CD8-positive, alpha-beta memory T cell (primary cell): ENCODE results near the gene CCDC136. TPM values are rescaled to one million over a fixed set of nuclear protein-coding genes. Genes with fewer than 3 reads are reported as not detected.
A peak's percentile ranks its signal among the peaks of the same experiment; 100 is the strongest.

Experiments used
- CTCF ChIA-PET: fragments of 350-600 bp; sonication (Branson Sonifier 250); formaldehyde crosslinking; loops from one replicate; lab custom pipeline; 2021; ENCODE audit warnings: antibody characterized with exemption; lab: Charles Lee
- POLR2A ChIA-PET: fragments of 350-600 bp; sonication (Branson Sonifier 250); formaldehyde crosslinking; loops from one replicate; lab custom pipeline; 2021; ENCODE audit warnings: antibody characterized with exemption; lab: Charles Lee
- DNase-seq, 5 donors: peaks; one replicate each; pipeline versions ENCODE4 v3.0.0 to v3.0.0-alpha.2; 2020 to 2022; ENCODE audit warnings: mixed read lengths in 1 of 5
- H3K27ac ChIP-seq: one replicate; pipeline ENCODE4 v1.7.0; 2013; ENCODE audit warnings: low read depth, mild to moderate bottlenecking, low read length, moderate library complexity
- H3K27me3 ChIP-seq: 2 replicates; pipeline ENCODE4 v1.7.0; 2013; ENCODE audit warnings: low read length, mild to moderate bottlenecking; ENCODE audit not compliant: insufficient read depth, poor library complexity, severe bottlenecking
- H3K36me3 ChIP-seq: 2 replicates; pipeline ENCODE4 v1.7.0; 2013; ENCODE audit warnings: mild to moderate bottlenecking, low read length, moderate library complexity; ENCODE audit not compliant: insufficient read depth
- H3K4me1 ChIP-seq: 2 replicates; pipeline ENCODE4 v1.7.0; 2013; ENCODE audit warnings: mild to moderate bottlenecking, low read length, moderate library complexity; ENCODE audit not compliant: insufficient read depth
- H3K4me3 ChIP-seq: 2 replicates; pipeline ENCODE4 v1.7.0; 2013; ENCODE audit warnings: mild to moderate bottlenecking, low read length
- H3K9me3 ChIP-seq: 2 replicates; pipeline ENCODE4 v1.7.0; 2013; ENCODE audit warnings: mild to moderate bottlenecking, low read length
- H3K27ac Mint-ChIP-seq, 8 donors: one replicate each; pipeline ENCODE4 v1.8.0; 2020 to 2021; ENCODE audit warnings: mixed read lengths in 8 of 8, mild to moderate bottlenecking in 6 of 8, inconsistent platforms in 3 of 8, moderate library complexity in 3 of 8
- H3K27me3 Mint-ChIP-seq, 2 donors: one replicate each; pipeline ENCODE4 v1.8.0; 2020 to 2021; ENCODE audit warnings: mixed read lengths in 2 of 2, mild to moderate bottlenecking in 1 of 2, moderate library complexity in 1 of 2
- H3K36me3 Mint-ChIP-seq, 3 donors: one replicate each; pipeline ENCODE4 v1.8.0; 2020 to 2021; ENCODE audit warnings: mixed read lengths in 3 of 3, inconsistent platforms in 1 of 3, mild to moderate bottlenecking in 1 of 3
- H3K4me1 Mint-ChIP-seq, 3 donors: one replicate each; pipeline ENCODE4 v1.8.0; 2020 to 2021; ENCODE audit warnings: mixed read lengths in 3 of 3, inconsistent platforms in 1 of 3, mild to moderate bottlenecking in 1 of 3
- H3K4me3 Mint-ChIP-seq, 7 donors: one replicate each; pipeline ENCODE4 v1.8.0; 2020 to 2021; ENCODE audit warnings: mixed read lengths in 7 of 7, mild to moderate bottlenecking in 6 of 7, moderate library complexity in 4 of 7, inconsistent platforms in 2 of 7
- H3K9me3 Mint-ChIP-seq, 5 donors: one replicate each; pipeline ENCODE4 v1.8.0; 2020 to 2022; ENCODE audit warnings: mixed read lengths in 5 of 5, mild to moderate bottlenecking in 3 of 5, moderate library complexity in 2 of 5, inconsistent platforms in 1 of 5
- polyA plus RNA-seq: library from polyadenylated mRNA; unstranded; fragments of 300-500 nt; fragmentation: Illumina TruSeq; gene quantifications from one replicate; pipeline ENCODE4 v1.2.3, GENCODE V29; 2021
- total RNA-seq, 2 experiments: library from RNA; stranded (reverse); gene quantifications; one replicate each; pipeline ENCODE4 v1.2.3, GENCODE V29; 2021

CCDC136 gene
- total and polyA plus RNA-seq, 3 experiments from 2014 or later: 2.6 to 9.0 (median 8.7) TPM

- Histone ChIP-seq H3K27me3 (no peaks in the 10 kb centered on the region), H3K4me1 (no peaks in the 10 kb centered on the region), H3K9me3 (no peaks in the 10 kb centered on the region), H3K27ac (no peak overlapping the region), H3K36me3 (no peaks in the 10 kb centered on the region), H3K4me3 (no peak overlapping the region)
- ChIA-PET POLR2A (interaction anchor here (0.6 kb wide), 1 partner anchor 45 kb away, joined by 4 read pairs; no protein-coding TSS in a partner anchor), CTCF (no interaction called here)
- Mint-ChIP-seq H3K27ac (no peak overlapping the region), H3K27me3 (no peaks in the 10 kb centered on the region), H3K36me3 (no peaks in the 10 kb centered on the region), H3K9me3 (no peaks in the 10 kb centered on the region), H3K4me3 (no peak overlapping the region), H3K4me1 (peaks cover 0 to 1% (median 0%) of the 10 kb centered on the region in 3 donors)
- no peak for DNase-seq
Measured at GRCh38 chr7:128838109-128838779, 46.5 kb downstream of the CCDC136 start.

- no peaks in the 10 kb centered on the region for H3K9me3 ChIP-seq
- no peaks in the 10 kb centered on the region for H3K36me3 ChIP-seq
- H3K27ac Mint-ChIP-seq: no peak overlapping the region
- H3K27me3 Mint-ChIP-seq: no peaks in the 10 kb centered on the region
- ChIA-PET CTCF (no interaction called here), POLR2A (no interaction called here)
- H3K27ac ChIP-seq: no peak overlapping the region
- H3K36me3 Mint-ChIP-seq: no peaks in the 10 kb centered on the region
- H3K4me3 ChIP-seq: no peak overlapping the region
- no peak for DNase-seq
- H3K4me1 ChIP-seq: no peaks in the 10 kb centered on the region
- H3K4me1 Mint-ChIP-seq: peaks cover 0 to 1% (median 0%) of the 10 kb centered on the region in 3 donors
- no peaks in the 10 kb centered on the region for H3K9me3 Mint-ChIP-seq
- H3K4me3 Mint-ChIP-seq: no peak overlapping the region
- no peaks in the 10 kb centered on the region for H3K27me3 ChIP-seq
Measured at GRCh38 chr7:128838981-128839731, 47.4 kb downstream of the CCDC136 start.

- H3K27ac ChIP-seq: no peak overlapping the region
- Mint-ChIP-seq H3K27me3 (no peaks in the 10 kb centered on the region), H3K9me3 (no peaks in the 10 kb centered on the region), H3K4me1 (peaks cover 0 to 1% (median 0%) of the 10 kb centered on the region in 3 donors), H3K36me3 (no peaks in the 10 kb centered on the region), H3K27ac (no peak overlapping the region), H3K4me3 (no peak overlapping the region)
- POLR2A ChIA-PET: no interaction called here
- H3K4me3 ChIP-seq: no peak overlapping the region
- CTCF ChIA-PET: no interaction called here
- no peaks in the 10 kb centered on the region for H3K9me3 ChIP-seq
- H3K4me1 ChIP-seq: no peaks in the 10 kb centered on the region
- no peak for DNase-seq
- H3K27me3 ChIP-seq: no peaks in the 10 kb centered on the region
- no peaks in the 10 kb centered on the region for H3K36me3 ChIP-seq
Measured at GRCh38 chr7:128839751-128840177, 48.0 kb downstream of the CCDC136 start.

GRCh38 chr7:128840326-128841170, 48.8 kb downstream of the CCDC136 start:
- POLR2A ChIA-PET: no interaction called here
- DNase-seq: no peak
- Mint-ChIP-seq H3K27ac (no peak overlapping the region), H3K4me1 (peaks cover 0 to 1% (median 0%) of the 10 kb centered on the region in 3 donors), H3K4me3 (no peak overlapping the region), H3K27me3 (no peaks in the 10 kb centered on the region), H3K9me3 (no peaks in the 10 kb centered on the region), H3K36me3 (no peaks in the 10 kb centered on the region)
- H3K27ac ChIP-seq: no peak overlapping the region
- no peak overlapping the region for H3K4me3 ChIP-seq
- CTCF ChIA-PET: interaction anchor here (1.4 to 5.0 kb wide), 2 partner anchors 22 to 44 kb away, joined by 4 to 35 read pairs; partner anchors contain the start of gene ATP6V1F
- H3K36me3 ChIP-seq: no peaks in the 10 kb centered on the region
- H3K4me1 ChIP-seq: no peaks in the 10 kb centered on the region
- H3K27me3 ChIP-seq: no peaks in the 10 kb centered on the region
- H3K9me3 ChIP-seq: no peaks in the 10 kb centered on the region

- Histone ChIP-seq H3K36me3 (no peaks in the 10 kb centered on the region), H3K9me3 (no peaks in the 10 kb centered on the region), H3K4me1 (no peaks in the 10 kb centered on the region), H3K27ac (no peak overlapping the region), H3K27me3 (no peaks in the 10 kb centered on the region), H3K4me3 (no peak overlapping the region)
- no peaks in the 10 kb centered on the region for H3K36me3 Mint-ChIP-seq
- peaks cover 0 to 1% (median 0%) of the 10 kb centered on the region in 3 donors for H3K4me1 Mint-ChIP-seq
- ChIA-PET CTCF (interaction anchor here (1.4 to 5.0 kb wide), 2 partner anchors 21 to 43 kb away, joined by 4 to 35 read pairs; partner anchors contain the start of gene ATP6V1F), POLR2A (no interaction called here)
- no peak overlapping the region for H3K27ac Mint-ChIP-seq
- H3K4me3 Mint-ChIP-seq: peak overlapping the region in 1 of 7 donors; percentile 80
- H3K27me3 Mint-ChIP-seq: no peaks in the 10 kb centered on the region
- no peaks in the 10 kb centered on the region for H3K9me3 Mint-ChIP-seq
- DNase-seq: no peak
Measured at GRCh38 chr7:128841171-128841690, 49.5 kb downstream of the CCDC136 start.

- H3K9me3 ChIP-seq: no peaks in the 10 kb centered on the region
- H3K36me3 ChIP-seq: no peaks in the 10 kb centered on the region
- H3K27ac Mint-ChIP-seq: no peak overlapping the region
- no peak overlapping the region for H3K4me3 Mint-ChIP-seq
- POLR2A ChIA-PET: no interaction called here
- no peak overlapping the region for H3K4me3 ChIP-seq
- CTCF ChIA-PET: interaction anchor here (1.3 to 5.0 kb wide), 4 partner anchors 9 to 42 kb away, joined by 3 to 35 read pairs (median 4); partner anchors contain the start of gene ATP6V1F
- no peaks in the 10 kb centered on the region for H3K27me3 ChIP-seq
- H3K27me3 Mint-ChIP-seq: no peaks in the 10 kb centered on the region
- peaks cover 0 to 1% (median 0%) of the 10 kb centered on the region in 3 donors for H3K4me1 Mint-ChIP-seq
- no peaks in the 10 kb centered on the region for H3K36me3 Mint-ChIP-seq
- H3K9me3 Mint-ChIP-seq: no peaks in the 10 kb centered on the region
- H3K4me1 ChIP-seq: no peaks in the 10 kb centered on the region
- DNase-seq: peak; percentile 35 to 67 (median 45)
- H3K27ac ChIP-seq: no peak overlapping the region
Measured at GRCh38 chr7:128841921-128842673, 50.3 kb downstream of the CCDC136 start.
